GM13976 (cell line): ENCODE data around the gene CX3CR1.

Experiments
- DNase-seq: peaks from one replicate; pipeline ENCODE4 v3.0.0; 2012; ENCODE audit warnings: low spot score
- CTCF ChIP-seq: IDR thresholded peaks from 2 replicates; pipeline ENCODE4 v1.5.1; 2012; ENCODE audit warnings: borderline replicate concordance, mild to moderate bottlenecking; ENCODE audit not compliant: insufficient read depth; ENCODE audit errors: extremely low read depth, missing control alignments, control extremely low read depth
- in situ Hi-C: fragments of 300-500 bp; cut with MboI; formaldehyde crosslinking; loops from one replicate; pipeline ENCODE4 v1.12.0; 2022; ENCODE audit warnings: low sequenced_read_pairs, mixed read lengths, inconsistent platforms; ENCODE audit not compliant: unreplicated experiment

Gene CX3CR1

GRCh38 chr3:39271363-39271914 lies 8.4 kb downstream of the CX3CR1 start:
- TF ChIP-seq CTCF, result no peak
- DNase-seq, result no peak
- in situ Hi-C loops, result loop anchor here (10.0 kb wide), 1 partner anchor 177 kb away; no protein-coding TSS in a partner anchor

GRCh38 chr3:39269528-39269927 lies 10.3 kb downstream of the CX3CR1 start:
- in situ Hi-C loops, result no loop called here
- TF ChIP-seq CTCF, result no peak
- DNase-seq, result no peak

GRCh38 chr3:39268549-39268900 lies 11.3 kb downstream of the CX3CR1 start:
- no peak for TF ChIP-seq CTCF
- no peak for DNase-seq
- in situ Hi-C loops, result no loop called here

- no peak for TF ChIP-seq CTCF
- peak; percentile 54 for DNase-seq
- in situ Hi-C loops, result no loop called here
Measured at GRCh38 chr3:39267631-39268548, 11.9 kb downstream of the CX3CR1 start.

- in situ Hi-C loops, result no loop called here
- no peak for TF ChIP-seq CTCF
- no peak for DNase-seq
Measured at GRCh38 chr3:39264053-39264452, 15.8 kb downstream of the CX3CR1 start.

- DNase-seq, result no peak
- no peak for TF ChIP-seq CTCF
- in situ Hi-C loops, result no loop called here
Measured at GRCh38 chr3:39263576-39263975, 16.3 kb downstream of the CX3CR1 start.

GRCh38 chr3:39262846-39263245 lies 17.0 kb downstream of the CX3CR1 start:
- in situ Hi-C loops, result no loop called here
- no peak for DNase-seq
- TF ChIP-seq CTCF, result no peak
